Spleen (tissue), 7 donors: ENCODE results near the gene UTS2.

Experiments used
- POLR2A ChIP-seq, 3 donors: fragments of 450-650 bp; IDR thresholded peaks; one replicate each; pipeline ENCODE4 v1.5.1; 2017; ENCODE audit warnings: antibody characterized with exemption in 3 of 3, mild to moderate bottlenecking in 1 of 3
- TF ChIP-seq, protein P1 (sequence below), 11 experiments: fragments of 200-600 bp in 7 of 11; fragments of 450-650 bp in 4 of 11; sonication (generic) in 4 of 11; IDR thresholded peaks in 8 of 11; conservative IDR thresholded peaks in 3 of 11; 1 replicate in 7 of 11; 2 replicates in 4 of 11; pipeline versions ENCODE4 v1.4.0 to v1.8.0; 2016 to 2021; ENCODE audit warnings: antibody characterized with exemption in 11 of 11, inconsistent platforms in 4 of 11, mild to moderate bottlenecking in 1 of 11
- donor health status: DM: no; HTN: no; CAD: no; lungs with moderate emphysema.
- donor health status: DM: no; HTN: no; CAD: no.
- donor health status: DM: no; HTN: no; CAD: no.

DNA sequence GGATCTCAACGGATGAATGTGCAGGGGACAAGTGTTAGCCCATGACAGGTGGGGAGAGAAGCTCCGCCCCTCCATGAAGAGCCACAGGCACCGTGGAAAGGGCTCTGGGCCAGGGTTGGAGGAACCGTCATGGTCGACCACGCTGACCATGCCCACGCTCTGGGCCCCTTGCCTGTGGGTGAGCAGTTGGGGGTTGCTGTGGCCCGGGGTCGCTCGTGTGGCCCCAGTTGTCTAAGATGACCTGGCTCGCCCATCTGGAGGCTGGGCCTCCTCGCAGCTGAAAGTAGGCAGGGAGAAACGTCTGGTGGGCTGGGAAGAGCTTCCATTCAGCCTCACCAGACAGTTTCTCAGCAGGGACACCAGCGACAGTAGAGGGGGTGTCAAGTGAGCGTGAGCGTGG is 13.1 kb upstream of the UTS2 start:
- TF ChIP-seq, protein P1, sequence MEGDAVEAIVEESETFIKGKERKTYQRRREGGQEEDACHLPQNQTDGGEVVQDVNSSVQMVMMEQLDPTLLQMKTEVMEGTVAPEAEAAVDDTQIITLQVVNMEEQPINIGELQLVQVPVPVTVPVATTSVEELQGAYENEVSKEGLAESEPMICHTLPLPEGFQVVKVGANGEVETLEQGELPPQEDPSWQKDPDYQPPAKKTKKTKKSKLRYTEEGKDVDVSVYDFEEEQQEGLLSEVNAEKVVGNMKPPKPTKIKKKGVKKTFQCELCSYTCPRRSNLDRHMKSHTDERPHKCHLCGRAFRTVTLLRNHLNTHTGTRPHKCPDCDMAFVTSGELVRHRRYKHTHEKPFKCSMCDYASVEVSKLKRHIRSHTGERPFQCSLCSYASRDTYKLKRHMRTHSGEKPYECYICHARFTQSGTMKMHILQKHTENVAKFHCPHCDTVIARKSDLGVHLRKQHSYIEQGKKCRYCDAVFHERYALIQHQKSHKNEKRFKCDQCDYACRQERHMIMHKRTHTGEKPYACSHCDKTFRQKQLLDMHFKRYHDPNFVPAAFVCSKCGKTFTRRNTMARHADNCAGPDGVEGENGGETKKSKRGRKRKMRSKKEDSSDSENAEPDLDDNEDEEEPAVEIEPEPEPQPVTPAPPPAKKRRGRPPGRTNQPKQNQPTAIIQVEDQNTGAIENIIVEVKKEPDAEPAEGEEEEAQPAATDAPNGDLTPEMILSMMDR (IDR thresholded peaks at IDR 0.05 in 8 of 11, conservative IDR thresholded peaks at IDR 0.05 in 3 of 11) = no peak
- no peak for TF ChIP-seq POLR2A (IDR thresholded peaks at IDR 0.05)
